Caco-2 (cell line): ENCODE measurements around the gene CRYBG3. TPM values are rescaled to one million over a fixed set of nuclear protein-coding genes. Genes with fewer than 3 reads are reported as not detected.

Experiments used
- BruUV-seq: library from RNA; stranded (reverse); fragments of 400-500 nt; replicated peaks from 2 replicates; lab custom pipeline; 2021; lab: Mats Ljungman, UMichigan
- CTCF ChIA-PET: fragments of 300-600 bp; sonication (Branson Sonifier 250); formaldehyde crosslinking; loops from one replicate; lab custom pipeline; 2022; ENCODE audit warnings: antibody characterized with exemption; lab: Charles Lee
- POLR2A ChIA-PET: fragments of 300-600 bp; sonication (Branson Sonifier 250); formaldehyde crosslinking; loops from one replicate; lab custom pipeline; 2022; ENCODE audit warnings: antibody characterized with exemption; lab: Charles Lee
- DNase-seq, 2 experiments: peaks; one replicate each; pipeline versions ENCODE4 v3.0.0 to v3.0.0-alpha.2; 2020 to 2022
- H3K27me3 ChIP-seq: replicated peaks from 2 replicates; pipeline ENCODE4 v1.6.0; 2011; ENCODE audit warnings: low read length; ENCODE audit not compliant: control insufficient read depth, insufficient read depth
- H3K36me3 ChIP-seq: 2 replicates; pipeline ENCODE4 v1.5.1; 2011; ENCODE audit warnings: low read length; ENCODE audit not compliant: control insufficient read depth, insufficient read depth
- H3K4me1 ChIP-seq: fragments of 250-450 bp; sonication (Bioruptor Pico); 2 replicates; pipeline ENCODE4 v1.5.1; 2020; ENCODE audit warnings: mild to moderate bottlenecking
- H3K4me3 ChIP-seq: 2 replicates; pipeline ENCODE4 v1.5.1; 2011; ENCODE audit warnings: low read depth, mild to moderate bottlenecking, control low read depth, low read length
- H3K9me3 ChIP-seq: fragments of 250-450 bp; sonication (Bioruptor Pico); 2 replicates; pipeline ENCODE4 v1.5.1; 2020; ENCODE audit warnings: mild to moderate bottlenecking, moderate library complexity
- H3K27ac Mint-ChIP-seq: one replicate; pipeline ENCODE4 v1.8.0; 2022; ENCODE audit warnings: mixed read lengths; ENCODE audit not compliant: unreplicated experiment
- H3K27me3 Mint-ChIP-seq: one replicate; pipeline ENCODE4 v1.8.0; 2022; ENCODE audit warnings: mixed read lengths; ENCODE audit not compliant: insufficient read depth, unreplicated experiment
- H3K36me3 Mint-ChIP-seq: one replicate; pipeline ENCODE4 v1.8.0; 2022; ENCODE audit warnings: mild to moderate bottlenecking, mixed read lengths; ENCODE audit not compliant: insufficient read depth, unreplicated experiment
- H3K4me1 Mint-ChIP-seq: one replicate; pipeline ENCODE4 v1.8.0; 2022; ENCODE audit warnings: low read depth, mixed read lengths; ENCODE audit not compliant: unreplicated experiment
- H3K4me3 Mint-ChIP-seq: one replicate; pipeline ENCODE4 v1.8.0; 2022; ENCODE audit warnings: mild to moderate bottlenecking, moderate library complexity, mixed read lengths; ENCODE audit not compliant: unreplicated experiment
- H3K9me3 Mint-ChIP-seq: one replicate; pipeline ENCODE4 v1.8.0; 2022; ENCODE audit warnings: mixed read lengths; ENCODE audit not compliant: unreplicated experiment
- intact Hi-C: fragments of 100-400 bp; cut with micrococcal nuclease; formaldehyde crosslinking; loops from one replicate; pipeline ENCODE4 v1.10.0; 2022; ENCODE audit not compliant: unreplicated experiment
- total RNA-seq: library from RNA; stranded (reverse); gene quantifications from 2 replicates; pipeline ENCODE4 v1.2.3, GENCODE V29; 2022
- TF ChIP-seq, protein P1 (sequence below), 2 experiments: fragments of 200-600 bp in 1 of 2; IDR thresholded peaks; 1 replicate in 1 of 2; 2 replicates in 1 of 2; pipeline versions ENCODE4 v1.5.1 to v1.8.0; 2011 to 2022; ENCODE audit warnings: antibody characterized with exemption in 1 of 2, control low read depth in 1 of 2, inconsistent platforms in 1 of 2, low read depth in 1 of 2, low read length in 1 of 2, mild to moderate bottlenecking in 1 of 2, moderate library complexity in 1 of 2; ENCODE audit not compliant: insufficient read depth in 1 of 2, severe bottlenecking in 1 of 2, unreplicated experiment in 1 of 2

Gene CRYBG3
- total RNA-seq, 1 experiment from 2014 or later: 1.3 TPM

DNA sequence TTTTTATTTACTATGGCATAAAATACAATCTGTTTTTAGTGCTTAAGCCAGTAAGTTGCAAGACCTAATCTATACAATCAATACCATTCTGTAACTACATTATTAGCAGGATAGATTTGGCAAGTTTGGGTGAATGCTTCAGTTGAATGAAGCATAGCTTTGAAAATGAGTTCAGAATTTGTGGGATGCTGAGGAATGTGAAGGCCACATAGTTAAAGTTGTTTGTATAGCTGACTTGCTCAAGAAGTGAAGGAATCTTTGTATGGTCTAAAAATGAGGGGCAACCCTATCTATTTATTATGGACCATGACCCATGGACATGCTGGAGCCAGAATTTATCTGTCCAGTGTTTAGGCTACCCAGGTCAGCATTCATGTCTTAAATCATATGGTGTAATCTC lies 58.5 kb downstream of the CRYBG3 start:
- no TSS peak for BruUV-seq
- TF ChIP-seq, protein P1, sequence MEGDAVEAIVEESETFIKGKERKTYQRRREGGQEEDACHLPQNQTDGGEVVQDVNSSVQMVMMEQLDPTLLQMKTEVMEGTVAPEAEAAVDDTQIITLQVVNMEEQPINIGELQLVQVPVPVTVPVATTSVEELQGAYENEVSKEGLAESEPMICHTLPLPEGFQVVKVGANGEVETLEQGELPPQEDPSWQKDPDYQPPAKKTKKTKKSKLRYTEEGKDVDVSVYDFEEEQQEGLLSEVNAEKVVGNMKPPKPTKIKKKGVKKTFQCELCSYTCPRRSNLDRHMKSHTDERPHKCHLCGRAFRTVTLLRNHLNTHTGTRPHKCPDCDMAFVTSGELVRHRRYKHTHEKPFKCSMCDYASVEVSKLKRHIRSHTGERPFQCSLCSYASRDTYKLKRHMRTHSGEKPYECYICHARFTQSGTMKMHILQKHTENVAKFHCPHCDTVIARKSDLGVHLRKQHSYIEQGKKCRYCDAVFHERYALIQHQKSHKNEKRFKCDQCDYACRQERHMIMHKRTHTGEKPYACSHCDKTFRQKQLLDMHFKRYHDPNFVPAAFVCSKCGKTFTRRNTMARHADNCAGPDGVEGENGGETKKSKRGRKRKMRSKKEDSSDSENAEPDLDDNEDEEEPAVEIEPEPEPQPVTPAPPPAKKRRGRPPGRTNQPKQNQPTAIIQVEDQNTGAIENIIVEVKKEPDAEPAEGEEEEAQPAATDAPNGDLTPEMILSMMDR (IDR thresholded peaks at IDR 0.05; ENCODE audit: insufficient read depth in 1 of 2, low read depth in 1 of 2, low read length in 1 of 2, severe bottlenecking in 1 of 2, unreplicated experiment in 1 of 2): no peak
- no peak for DNase-seq
- Mint-ChIP-seq H3K27me3 (peaks cover 12% of the 10 kb centered on the region), H3K4me1 (no peaks in the 10 kb centered on the region), H3K4me3 (no peak overlapping the region), H3K9me3 (no peaks in the 10 kb centered on the region), H3K36me3 (no peaks in the 10 kb centered on the region), H3K27ac (no peak overlapping the region)
- ChIA-PET POLR2A (no interaction called here), CTCF (no interaction called here)
- Histone ChIP-seq H3K36me3 (no peaks in the 10 kb centered on the region), H3K9me3 (no peaks in the 10 kb centered on the region), H3K27me3 (no peaks in the 10 kb centered on the region), H3K4me1 (no peaks in the 10 kb centered on the region), H3K4me3 (no peak overlapping the region)
- intact Hi-C loops: no loop called here

DNA sequence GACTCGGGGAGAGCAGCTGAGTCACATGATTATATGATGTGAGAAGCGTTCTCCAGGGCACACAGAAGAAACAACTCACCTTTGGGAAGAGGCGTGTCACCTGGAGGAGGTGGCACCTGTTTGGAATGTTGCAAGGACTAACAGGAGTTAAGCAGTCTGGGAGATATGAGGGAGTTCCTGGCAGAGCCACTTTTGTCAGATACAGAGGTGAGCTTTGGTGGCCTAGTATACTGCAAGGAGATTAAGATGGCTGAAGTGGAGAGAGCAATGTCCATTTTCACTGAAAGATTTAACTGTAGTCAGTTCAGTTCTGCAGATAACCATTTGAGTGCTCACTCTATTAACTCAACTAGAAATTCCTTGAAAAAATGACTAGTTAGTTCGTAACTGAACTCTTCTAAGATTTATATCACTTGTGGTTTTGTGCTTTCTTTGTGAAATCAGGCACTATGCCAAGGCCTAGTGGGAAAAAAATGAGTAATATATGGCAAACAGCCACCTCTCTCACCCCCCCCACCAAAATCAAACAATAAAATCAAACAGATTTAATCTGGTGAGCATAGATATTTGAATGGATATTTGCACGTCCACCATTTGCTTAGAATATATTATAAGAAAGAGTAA lies 61.3 kb downstream of the CRYBG3 start:
- no peak overlapping the region for H3K4me3 Mint-ChIP-seq
- no peaks in the 10 kb centered on the region for H3K4me1 Mint-ChIP-seq
- H3K36me3 Mint-ChIP-seq: no peaks in the 10 kb centered on the region
- H3K27me3 Mint-ChIP-seq: no peaks in the 10 kb centered on the region
- no peaks in the 10 kb centered on the region for H3K4me1 ChIP-seq
- no peaks in the 10 kb centered on the region for H3K9me3 ChIP-seq
- H3K36me3 ChIP-seq: no peaks in the 10 kb centered on the region
- ChIA-PET CTCF (no interaction called here), POLR2A (no interaction called here)
- no peaks in the 10 kb centered on the region for H3K27me3 ChIP-seq
- DNase-seq: peak; percentile 5 to 30
- no TSS peak for BruUV-seq
- H3K4me3 ChIP-seq: no peak overlapping the region
- intact Hi-C loops: no loop called here
- no peaks in the 10 kb centered on the region for H3K9me3 Mint-ChIP-seq
- TF ChIP-seq, protein P1 (IDR thresholded peaks at IDR 0.05; ENCODE audit: insufficient read depth in 1 of 2, low read depth in 1 of 2, low read length in 1 of 2, severe bottlenecking in 1 of 2, unreplicated experiment in 1 of 2): no peak
- no peak overlapping the region for H3K27ac Mint-ChIP-seq

- no peaks in the 10 kb centered on the region for H3K36me3 Mint-ChIP-seq
- no peak overlapping the region for H3K4me3 Mint-ChIP-seq
- TF ChIP-seq, protein P1 (IDR thresholded peaks at IDR 0.05; ENCODE audit: insufficient read depth in 1 of 2, low read depth in 1 of 2, low read length in 1 of 2, severe bottlenecking in 1 of 2, unreplicated experiment in 1 of 2): no peak
- no TSS peak for BruUV-seq
- intact Hi-C loops: no loop called here
- Histone ChIP-seq H3K27me3 (no peaks in the 10 kb centered on the region), H3K4me3 (no peak overlapping the region), H3K4me1 (no peaks in the 10 kb centered on the region), H3K36me3 (no peaks in the 10 kb centered on the region), H3K9me3 (no peaks in the 10 kb centered on the region)
- H3K9me3 Mint-ChIP-seq: no peaks in the 10 kb centered on the region
- no peaks in the 10 kb centered on the region for H3K4me1 Mint-ChIP-seq
- DNase-seq: no peak
- ChIA-PET POLR2A (no interaction called here), CTCF (no interaction called here)
- no peaks in the 10 kb centered on the region for H3K27me3 Mint-ChIP-seq
- no peak overlapping the region for H3K27ac Mint-ChIP-seq
Observed at GRCh38 chr3:97883736-97884135, 61.9 kb downstream of the CRYBG3 start.
